BLaER1 (cell line): ENCODE results near the gene TEDC1.

Source experiments
- H3K27ac ChIP-seq: shearing (Covaris generic); formaldehyde crosslinking; 2 replicates; pipeline ENCODE4 v1.8.1; 2022
- H3K27me3 ChIP-seq: shearing (Covaris generic); formaldehyde crosslinking; 2 replicates; pipeline ENCODE4 v1.8.1; 2022
- H3K36me3 ChIP-seq: shearing (Covaris generic); formaldehyde crosslinking; 2 replicates; pipeline ENCODE4 v1.8.1; 2022
- H3K4me1 ChIP-seq: shearing (Covaris generic); formaldehyde crosslinking; 2 replicates; pipeline ENCODE4 v1.8.1; 2022
- H3K4me2 ChIP-seq: shearing (Covaris generic); formaldehyde crosslinking; 2 replicates; pipeline ENCODE4 v1.8.1; 2022
- H3K4me3 ChIP-seq: shearing (Covaris generic); formaldehyde crosslinking; 2 replicates; pipeline ENCODE4 v1.8.1; 2022
- H3K9ac ChIP-seq: shearing (Covaris generic); formaldehyde crosslinking; 2 replicates; pipeline ENCODE4 v1.8.1; 2022
- H3K9me3 ChIP-seq: shearing (Covaris generic); formaldehyde crosslinking; 2 replicates; pipeline ENCODE4 v1.8.1; 2022
- H4K20me1 ChIP-seq: shearing (Covaris generic); formaldehyde crosslinking; 2 replicates; pipeline ENCODE4 v1.8.1; 2022
- Cebpa-rat ChIP-seq: shearing (Covaris generic); IDR thresholded peaks from 2 replicates; pipeline ENCODE4 v1.8.1; 2022

The TEDC1 gene

GRCh38 chr14:105519946-105520698, 29.1 kb downstream of the TEDC1 start:
- TF ChIP-seq Cebpa-rat = no peak
- no peak overlapping the region for H3K27ac ChIP-seq
- no peak overlapping the region for H3K4me2 ChIP-seq
- H3K4me3 ChIP-seq = no peak overlapping the region
- peaks cover 16% of the 10 kb centered on the region for H3K9me3 ChIP-seq
- no peak overlapping the region for H3K9ac ChIP-seq
- H3K27me3 ChIP-seq = no peaks in the 10 kb centered on the region
- no peaks in the 10 kb centered on the region for H3K36me3 ChIP-seq
- no peaks in the 10 kb centered on the region for H3K4me1 ChIP-seq
- H4K20me1 ChIP-seq = no peaks in the 10 kb centered on the region

GRCh38 chr14:105525326-105525725, 34.3 kb downstream of the TEDC1 start:
- no peaks in the 10 kb centered on the region for H3K9me3 ChIP-seq
- no peak for TF ChIP-seq Cebpa-rat
- H3K27me3 ChIP-seq = no peaks in the 10 kb centered on the region
- no peaks in the 10 kb centered on the region for H4K20me1 ChIP-seq
- H3K4me2 ChIP-seq = peak overlapping the region; percentile 100; the same call in 1 of the 2 replicates
- no peak overlapping the region for H3K9ac ChIP-seq
- peaks cover 27% of the 10 kb centered on the region for H3K4me1 ChIP-seq
- H3K27ac ChIP-seq = no peak overlapping the region
- H3K4me3 ChIP-seq = no peak overlapping the region
- no peaks in the 10 kb centered on the region for H3K36me3 ChIP-seq

GRCh38 chr14:105525861-105526775, 35.1 kb downstream of the TEDC1 start, which contains the start of gene TMEM121:
Gene TMEM121, plus strand, starts transcription at chr14:105526583. Its CDS starts 2,252 bp downstream, at chr14:105528835.
- peak within 1 kb of the TSS; percentile 94 for H3K9ac ChIP-seq
- H4K20me1 ChIP-seq = no peaks in the 10 kb centered on the region
- H3K4me2 ChIP-seq = peak within 1 kb of the TSS; percentile 100
- peaks cover 34% of the 10 kb centered on the region for H3K4me1 ChIP-seq
- H3K27me3 ChIP-seq = no peaks in the 10 kb centered on the region
- no peaks in the 10 kb centered on the region for H3K9me3 ChIP-seq
- H3K36me3 ChIP-seq = no peaks in the 10 kb centered on the region
- TF ChIP-seq Cebpa-rat = no peak
- peak within 1 kb of the TSS; percentile 84 for H3K4me3 ChIP-seq
- H3K27ac ChIP-seq = peak within 1 kb of the TSS; percentile 96

GRCh38 chr14:105526776-105527380, 35.8 kb downstream of the TEDC1 start:
- H3K36me3 ChIP-seq = no peaks in the 10 kb centered on the region
- no peaks in the 10 kb centered on the region for H3K9me3 ChIP-seq
- H3K4me2 ChIP-seq = peak overlapping the region; percentile 100
- peaks cover 42% of the 10 kb centered on the region for H3K4me1 ChIP-seq
- TF ChIP-seq Cebpa-rat = no peak
- H4K20me1 ChIP-seq = no peaks in the 10 kb centered on the region
- peak overlapping the region; percentile 94 for H3K9ac ChIP-seq
- no peaks in the 10 kb centered on the region for H3K27me3 ChIP-seq
- H3K4me3 ChIP-seq = peak overlapping the region; percentile 84
- peak overlapping the region; percentile 96 for H3K27ac ChIP-seq

- no peaks in the 10 kb centered on the region for H3K9me3 ChIP-seq
- H3K4me3 ChIP-seq = peak overlapping the region; percentile 84
- H3K4me2 ChIP-seq = peak overlapping the region; percentile 100
These were observed 36.4 kb downstream of the TEDC1 start for GRCh38 chr14:105527381-105527825.

GRCh38 chr14:105527826-105528585, 37.0 kb downstream of the TEDC1 start:
- H3K9me3 ChIP-seq = no peaks in the 10 kb centered on the region
- TF ChIP-seq Cebpa-rat = no peak
- peaks cover 52% of the 10 kb centered on the region for H3K4me1 ChIP-seq
- peak overlapping the region; percentile 94 for H3K9ac ChIP-seq
- no peaks in the 10 kb centered on the region for H3K36me3 ChIP-seq
- no peaks in the 10 kb centered on the region for H3K27me3 ChIP-seq
- peak overlapping the region; percentile 84 for H3K4me3 ChIP-seq
- peak overlapping the region; percentile 96 for H3K27ac ChIP-seq
- H4K20me1 ChIP-seq = no peaks in the 10 kb centered on the region
- H3K4me2 ChIP-seq = peak overlapping the region; percentile 100

More at GRCh38 chr14:105527381-105527825, 36.4 kb downstream of the TEDC1 start:
- Histone ChIP-seq H3K27ac (peak overlapping the region; percentile 96), H3K36me3 (no peaks in the 10 kb centered on the region), H4K20me1 (no peaks in the 10 kb centered on the region), H3K27me3 (no peaks in the 10 kb centered on the region), H3K4me1 (peaks cover 47% of the 10 kb centered on the region), H3K9ac (peak overlapping the region; percentile 94)
- no peak for TF ChIP-seq Cebpa-rat

- Histone ChIP-seq H3K27me3 (no peaks in the 10 kb centered on the region), H3K9ac (peak overlapping the region; percentile 94), H3K4me3 (peak overlapping the region; percentile 84), H3K4me2 (peak overlapping the region; percentile 100), H4K20me1 (no peaks in the 10 kb centered on the region), H3K9me3 (no peaks in the 10 kb centered on the region), H3K36me3 (no peaks in the 10 kb centered on the region), H3K27ac (peak overlapping the region; percentile 96), H3K4me1 (peaks cover 59% of the 10 kb centered on the region)
- no peak for TF ChIP-seq Cebpa-rat
These were observed 37.7 kb downstream of the TEDC1 start for GRCh38 chr14:105528586-105529318.

- Histone ChIP-seq H3K9ac (peak overlapping the region; percentile 94), H4K20me1 (no peaks in the 10 kb centered on the region), H3K36me3 (no peaks in the 10 kb centered on the region), H3K4me2 (peak overlapping the region; percentile 100), H3K9me3 (no peaks in the 10 kb centered on the region), H3K4me3 (peak overlapping the region; percentile 84), H3K27me3 (no peaks in the 10 kb centered on the region), H3K4me1 (peaks cover 64% of the 10 kb centered on the region), H3K27ac (peak overlapping the region; percentile 96)
- TF ChIP-seq Cebpa-rat = no peak
These were observed 38.2 kb downstream of the TEDC1 start for GRCh38 chr14:105529319-105529568.
